Suprapubic skin (tissue), 4 donors: ENCODE results near the gene CTNND2. TPM values are rescaled to one million over a fixed set of nuclear protein-coding genes. Genes with fewer than 3 reads are reported as not detected.
A peak's percentile ranks its signal among the peaks of the same experiment; 100 is the strongest.

ENCODE experiments used
- DNase-seq, 2 donors: peaks; one replicate each; pipeline ENCODE4 v3.0.0-alpha.2; 2019; ENCODE audit warnings: low spot score in 2 of 2
- H3K27ac ChIP-seq: fragments of 200-600 bp; sonication (generic); one replicate; pipeline ENCODE4 v1.5.1; 2019
- H3K27me3 ChIP-seq: fragments of 200-600 bp; sonication (generic); one replicate; pipeline ENCODE4 v1.5.1; 2019
- H3K36me3 ChIP-seq: fragments of 200-600 bp; sonication (generic); one replicate; pipeline ENCODE4 v1.5.1; 2019
- H3K4me1 ChIP-seq: fragments of 200-600 bp; sonication (generic); one replicate; pipeline ENCODE4 v1.5.1; 2019
- H3K4me3 ChIP-seq: fragments of 200-600 bp; sonication (generic); one replicate; pipeline ENCODE4 v1.5.1; 2019; ENCODE audit warnings: mild to moderate bottlenecking
- H3K9me3 ChIP-seq: fragments of 200-600 bp; sonication (generic); one replicate; pipeline ENCODE4 v1.5.1; 2019
- CTCF ChIP-seq, 2 donors: fragments of 200-600 bp in 1 of 2; fragments of 450-650 bp in 1 of 2; sonication (generic) in 1 of 2; IDR thresholded peaks; one replicate each; pipeline ENCODE4 v1.5.1; 2016 to 2019; ENCODE audit warnings: antibody characterized with exemption in 2 of 2, mild to moderate bottlenecking in 1 of 2, moderate library complexity in 1 of 2
- EP300 ChIP-seq: sonication (generic); formaldehyde crosslinking; IDR thresholded peaks from one replicate; pipeline ENCODE4 v1.6.1; 2017; ENCODE audit warnings: antibody characterized with exemption
- POLR2A ChIP-seq, 2 donors: fragments of 450-650 bp; IDR thresholded peaks; one replicate each; pipeline ENCODE4 v1.6.1; 2017; ENCODE audit warnings: antibody characterized with exemption in 2 of 2, mild to moderate bottlenecking in 2 of 2, moderate library complexity in 2 of 2
- POLR2AphosphoS5 ChIP-seq, 3 donors: sonication (generic); formaldehyde crosslinking; IDR thresholded peaks; one replicate each; pipeline ENCODE4 v1.6.1; 2017; ENCODE audit warnings: antibody characterized with exemption in 3 of 3
- WGBS: methylation state at CpG from one replicate; pipeline ENCODE4 v1.1.5; 2018; 5-methylcytosine and 5-hydroxymethylcytosine counted together
- total RNA-seq, 4 donors: library from RNA; depleted of rRNA; stranded (reverse); fragments of >200 nt; gene quantifications; one replicate each; pipeline ENCODE4 v1.1.0, GENCODE V29; 2016

The CTNND2 gene
- total RNA-seq, 4 donors from 2014 or later: 0.40 to 3.8 (median 2.2) TPM

DNA sequence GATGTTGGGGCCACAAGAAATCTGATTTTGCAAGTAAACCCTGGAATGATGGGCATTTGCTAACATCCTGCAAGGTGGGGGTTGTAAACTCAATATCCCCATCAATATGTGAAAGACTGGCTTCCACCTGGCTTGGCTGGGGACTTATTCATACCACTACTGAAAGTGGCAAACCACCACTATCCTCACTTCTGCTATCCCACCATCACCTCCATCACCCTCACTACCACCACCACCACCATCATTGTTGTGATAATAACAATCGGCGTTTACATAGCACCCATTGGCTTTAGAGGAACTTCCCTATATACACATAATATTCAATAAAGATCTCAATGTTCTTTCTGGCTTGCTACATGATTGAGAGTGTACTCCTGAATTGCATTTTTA, 918.5 kb downstream of the CTNND2 start:
- Histone ChIP-seq H3K4me3 (no peak overlapping the region), H3K27me3 (peaks cover 24% of the 10 kb centered on the region), H3K4me1 (no peaks in the 10 kb centered on the region), H3K9me3 (no peaks in the 10 kb centered on the region), H3K36me3 (no peaks in the 10 kb centered on the region), H3K27ac (no peak overlapping the region)
- WGBS: 96% methylated on average over 2 of the region's 2 CpGs
- peak in 1 of 2 donors; percentile 18 for DNase-seq
- TF ChIP-seq EP300: no peak
- TF ChIP-seq CTCF (IDR thresholded peaks at IDR 0.05): no peak
- TF ChIP-seq POLR2AphosphoS5 (IDR thresholded peaks at IDR 0.05): no peak
- TF ChIP-seq POLR2A (IDR thresholded peaks at IDR 0.05): no peak

DNA sequence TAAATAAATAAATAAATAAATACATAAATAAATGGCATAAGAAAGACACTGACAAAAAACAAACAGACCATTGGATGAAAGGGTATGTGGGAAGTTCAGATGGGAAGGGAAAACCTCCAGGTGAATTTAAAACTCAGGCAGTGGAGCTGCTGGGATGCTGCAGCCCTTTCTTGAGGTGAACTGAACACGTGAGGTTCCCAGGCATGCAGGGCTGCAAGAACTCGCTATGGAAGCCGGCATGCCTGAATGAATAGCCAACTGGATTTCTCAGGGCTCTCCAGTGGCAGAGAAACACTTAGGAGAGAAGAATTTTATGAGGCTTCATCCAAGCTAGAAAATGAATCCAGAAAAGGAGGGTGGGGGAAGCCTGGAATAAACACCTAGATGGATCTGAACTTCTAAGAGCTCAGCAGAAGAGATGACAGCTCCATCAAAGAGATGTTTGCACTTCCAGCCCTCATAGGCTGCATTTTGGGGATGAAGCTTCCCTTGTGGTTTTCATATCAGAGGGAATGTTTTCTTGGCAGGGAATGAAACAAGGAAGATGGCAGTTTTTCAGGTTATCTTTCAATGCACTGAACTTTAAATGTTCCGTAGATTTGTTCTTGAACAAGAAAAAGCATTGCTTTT, 919.0 kb downstream of the CTNND2 start:
- DNase-seq: peak in 1 of 2 donors; percentile 55

DNA sequence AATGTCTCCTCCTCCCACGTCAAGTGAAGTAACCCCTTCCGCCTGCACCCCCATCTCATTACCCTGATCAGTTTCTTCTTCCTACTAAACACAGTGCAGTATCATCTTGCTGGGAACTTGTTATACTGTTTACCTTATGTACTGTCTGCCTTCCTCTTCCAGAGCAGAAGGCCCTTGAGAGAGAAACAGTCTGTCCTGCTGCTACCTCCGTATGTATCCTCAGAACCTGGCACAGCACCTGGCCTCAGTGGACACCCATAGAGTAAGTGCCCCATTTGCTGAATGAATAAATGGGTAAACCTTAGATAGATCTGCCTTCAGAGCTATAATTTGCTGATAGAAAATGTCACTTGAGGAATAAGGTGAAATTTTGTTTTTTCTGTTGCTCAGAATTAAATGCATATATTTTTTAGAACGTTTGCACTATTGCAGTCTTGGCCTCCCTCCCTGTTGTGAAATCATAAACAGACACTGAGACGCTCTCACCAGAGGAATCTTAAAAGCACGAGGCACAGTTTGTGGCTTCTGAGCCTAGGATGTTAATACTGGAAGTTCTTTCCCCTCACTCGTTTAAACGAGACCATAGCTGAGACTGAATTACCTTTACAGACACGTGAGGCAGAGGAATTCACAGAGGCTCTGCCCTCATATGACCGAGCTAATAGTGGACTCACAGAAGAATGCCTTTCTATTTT, 920.1 kb downstream of the CTNND2 start:
- no peaks in the 10 kb centered on the region for H3K4me1 ChIP-seq
- TF ChIP-seq POLR2A (IDR thresholded peaks at IDR 0.05) (no peak), POLR2AphosphoS5 (IDR thresholded peaks at IDR 0.05) (no peak), CTCF (IDR thresholded peaks at IDR 0.05) (no peak), EP300 (no peak)
- H3K36me3 ChIP-seq: no peaks in the 10 kb centered on the region
- peaks cover 18% of the 10 kb centered on the region for H3K27me3 ChIP-seq
- no peak overlapping the region for H3K27ac ChIP-seq
- 73% methylated on average over 10 of the region's 10 CpGs for WGBS
- H3K4me3 ChIP-seq: no peak overlapping the region
- no peaks in the 10 kb centered on the region for H3K9me3 ChIP-seq
- peak in 1 of 2 donors; percentile 26 for DNase-seq

More for the DNA sequence above, 919.0 kb downstream of the CTNND2 start:
- TF ChIP-seq POLR2AphosphoS5 (IDR thresholded peaks at IDR 0.05) (no peak), CTCF (IDR thresholded peaks at IDR 0.05) (no peak), POLR2A (IDR thresholded peaks at IDR 0.05) (no peak), EP300 (no peak)
- Histone ChIP-seq H3K36me3 (no peaks in the 10 kb centered on the region), H3K9me3 (no peaks in the 10 kb centered on the region), H3K4me3 (no peak overlapping the region), H3K27ac (no peak overlapping the region), H3K27me3 (peaks cover 23% of the 10 kb centered on the region), H3K4me1 (no peaks in the 10 kb centered on the region)
- WGBS: 70% methylated on average over 4 of the region's 4 CpGs

DNA sequence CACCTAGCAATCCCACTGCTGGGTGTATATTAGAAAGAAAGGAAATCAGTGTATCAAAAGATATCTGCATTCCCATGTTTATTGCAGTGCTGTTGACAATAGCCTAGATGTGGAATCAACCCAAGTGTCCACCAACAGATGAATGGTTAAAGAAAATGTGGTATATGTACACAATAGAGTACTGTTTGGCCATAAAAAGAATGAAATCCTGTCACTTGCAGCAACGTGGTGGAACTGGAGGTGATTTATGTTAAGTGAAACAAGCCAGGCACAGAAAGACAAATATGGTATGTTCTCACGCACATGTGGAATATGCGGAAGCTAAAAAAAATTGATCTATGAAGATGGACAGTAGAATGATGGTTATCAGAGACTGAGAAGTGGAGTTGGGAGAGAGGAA, 921.6 kb downstream of the CTNND2 start:
- 58% methylated on average over 3 of the region's 3 CpGs for WGBS
- no peaks in the 10 kb centered on the region for H3K4me1 ChIP-seq
- DNase-seq: no peak
- H3K27ac ChIP-seq: no peak overlapping the region
- H3K4me3 ChIP-seq: no peak overlapping the region
- peaks cover 14% of the 10 kb centered on the region for H3K27me3 ChIP-seq
- TF ChIP-seq POLR2AphosphoS5 (IDR thresholded peaks at IDR 0.05) (no peak), CTCF (IDR thresholded peaks at IDR 0.05) (no peak), POLR2A (IDR thresholded peaks at IDR 0.05) (no peak), EP300 (no peak)
- H3K9me3 ChIP-seq: no peaks in the 10 kb centered on the region
- H3K36me3 ChIP-seq: no peaks in the 10 kb centered on the region

DNA sequence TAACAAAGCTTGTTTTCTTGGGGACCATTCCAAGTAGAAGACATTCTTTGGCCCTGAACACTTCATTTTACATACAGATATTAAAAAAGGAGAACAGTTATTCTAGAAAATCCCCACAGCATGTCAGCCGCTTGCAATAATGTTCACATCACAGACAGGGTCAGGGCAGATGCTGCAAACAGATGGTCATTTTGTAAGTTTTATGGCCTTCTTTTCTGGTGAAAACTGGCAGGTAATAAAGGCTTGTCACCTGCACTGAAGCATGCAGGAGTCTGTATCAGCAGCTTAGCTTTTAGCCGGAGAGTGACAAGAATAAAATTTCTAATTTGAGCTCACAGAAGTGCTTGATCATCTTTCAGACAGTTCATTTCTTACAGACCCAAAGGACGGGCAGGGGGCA, 922.3 kb downstream of the CTNND2 start:
- TF ChIP-seq POLR2A (IDR thresholded peaks at IDR 0.05) (no peak), CTCF (IDR thresholded peaks at IDR 0.05) (no peak), EP300 (no peak), POLR2AphosphoS5 (IDR thresholded peaks at IDR 0.05) (no peak)
- 62% methylated on average over 3 of the region's 3 CpGs for WGBS
- Histone ChIP-seq H3K27me3 (peaks cover 8% of the 10 kb centered on the region), H3K27ac (no peak overlapping the region), H3K4me1 (no peaks in the 10 kb centered on the region), H3K4me3 (no peak overlapping the region), H3K36me3 (no peaks in the 10 kb centered on the region), H3K9me3 (no peaks in the 10 kb centered on the region)
- no peak for DNase-seq
